SU-DHL-6 (cell line): ENCODE data around the gene CNN2.

ENCODE experiments used
- H2AFZ ChIP-seq: fragments of 200-600 bp; sonication (generic); 2 replicates; pipeline ENCODE4 v1.6.1; 2014; ENCODE audit warnings: low read depth, mild to moderate bottlenecking, moderate library complexity, mixed read lengths, antibody characterized with exemption, low read length; ENCODE audit not compliant: severe bottlenecking
- H3F3A ChIP-seq: fragments of 200-600 bp; shearing (Covaris generic); 2 replicates; pipeline ENCODE4 v1.6.0; 2016; ENCODE audit warnings: antibody characterized with exemption, mild to moderate bottlenecking; ENCODE audit not compliant: insufficient read depth
- H3K27ac ChIP-seq: fragments of 200-600 bp; sonication (generic); 2 replicates; pipeline ENCODE4 v1.5.1; 2016; ENCODE audit warnings: low read depth, mild to moderate bottlenecking, low read length, moderate library complexity, mixed read lengths
- H3K27me3 ChIP-seq: fragments of 200-600 bp; sonication (generic), shearing (Covaris generic); 2 replicates; pipeline ENCODE4 v1.6.0; 2014; ENCODE audit warnings: mild to moderate bottlenecking, low read length
- H3K36me3 ChIP-seq: fragments of 200-600 bp; sonication (generic); 2 replicates; pipeline ENCODE4 v1.6.1; 2014; ENCODE audit warnings: mild to moderate bottlenecking, low read length, mixed read lengths
- H3K4me2 ChIP-seq: fragments of 300-600, 200-600 bp; shearing (Covaris generic), sonication (generic); 2 replicates; pipeline ENCODE4 v1.6.0; 2014; ENCODE audit warnings: low read length, low read depth, mild to moderate bottlenecking; ENCODE audit not compliant: poor library complexity, severe bottlenecking
- H3K4me3 ChIP-seq: fragments of 200-600 bp; sonication (generic); 2 replicates; pipeline ENCODE4 v1.5.1; 2014; ENCODE audit warnings: antibody characterized with exemption, low read length, mild to moderate bottlenecking, mixed read lengths; ENCODE audit not compliant: insufficient read depth, poor library complexity, severe bottlenecking
- H3K79me2 ChIP-seq: fragments of 200-600 bp; sonication (generic); 2 replicates; pipeline ENCODE4 v1.6.1; 2014; ENCODE audit warnings: mild to moderate bottlenecking, low read length, moderate library complexity; ENCODE audit not compliant: insufficient read depth
- H3K9ac ChIP-seq: fragments of 200-600 bp; sonication (generic); 2 replicates; pipeline ENCODE4 v1.7.0; 2014; ENCODE audit warnings: mild to moderate bottlenecking, low read length
- H3K9me2 ChIP-seq: fragments of 200-600 bp; sonication (generic); replicated peaks from 2 replicates; pipeline ENCODE4 v1.6.1; 2014; ENCODE audit warnings: low read length; ENCODE audit not compliant: insufficient read depth
- H3K9me3 ChIP-seq: fragments of 200-600 bp; sonication (generic); 2 replicates; pipeline ENCODE4 v1.6.1; 2014; ENCODE audit warnings: low read length, mixed read lengths; ENCODE audit not compliant: insufficient read depth
- H4K20me1 ChIP-seq: fragments of 200-600 bp; sonication (generic); 2 replicates; pipeline ENCODE4 v1.6.1; 2014; ENCODE audit warnings: low read depth, mild to moderate bottlenecking, antibody characterized with exemption, low read length, moderate library complexity, mixed read lengths
- EZH2phosphoT487 ChIP-seq: fragments of 200-600 bp; sonication (generic), shearing (Covaris generic); conservative IDR thresholded peaks from 2 replicates; pipeline ENCODE4 v1.6.1; 2018; ENCODE audit warnings: mild to moderate bottlenecking, antibody characterized with exemption, low read length, moderate library complexity, mixed read lengths
- TF ChIP-seq, protein P1 (sequence below): fragments of 200-600 bp; sonication (generic); IDR thresholded peaks from one replicate; pipeline ENCODE4 v1.5.1; 2017; ENCODE audit warnings: antibody characterized with exemption, mild to moderate bottlenecking, low read length, moderate library complexity; ENCODE audit not compliant: insufficient read depth, poor library complexity, severe bottlenecking

The CNN2 gene

DNA sequence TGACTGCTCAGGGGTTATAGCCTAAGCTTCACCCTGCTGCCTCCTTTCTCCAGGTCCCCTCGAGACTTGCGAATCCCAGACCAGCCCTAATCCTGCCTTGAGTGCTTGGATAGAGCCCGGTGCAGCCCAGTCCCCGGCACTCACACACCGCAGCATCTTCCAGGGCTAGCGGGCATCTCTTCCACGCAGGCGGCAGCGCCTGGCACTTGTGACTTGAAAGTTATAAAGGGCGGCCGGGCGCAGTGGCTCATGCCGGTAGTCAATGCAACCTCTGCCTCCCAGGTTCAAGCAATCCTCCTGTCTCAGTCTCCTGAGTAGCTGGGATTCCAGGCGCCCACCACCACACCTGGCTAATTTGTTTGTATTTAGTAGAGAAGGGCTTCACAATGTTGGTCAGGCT lies 40.3 kb upstream of the CNN2 start:
- Histone ChIP-seq H3K79me2 (0 out of 2 replicates have a peak, but pooled peaks cover 6% of the 10 kb centered on the region), H3K4me2 (no peak overlapping the region), H2AFZ (no peak overlapping the region), H3K27ac (no peak overlapping the region), H3K9me3 (no peaks in the 10 kb centered on the region), H3K9me2 (no peaks in the 10 kb centered on the region), H3K9ac (no peak overlapping the region), H3K36me3 (no peaks in the 10 kb centered on the region), H4K20me1 (no peaks in the 10 kb centered on the region), H3K4me3 (no peak overlapping the region), H3K27me3 (no peaks in the 10 kb centered on the region), H3F3A (peaks cover 9% of the 10 kb centered on the region)
- TF ChIP-seq EZH2phosphoT487 = no peak
- TF ChIP-seq, protein P1, sequence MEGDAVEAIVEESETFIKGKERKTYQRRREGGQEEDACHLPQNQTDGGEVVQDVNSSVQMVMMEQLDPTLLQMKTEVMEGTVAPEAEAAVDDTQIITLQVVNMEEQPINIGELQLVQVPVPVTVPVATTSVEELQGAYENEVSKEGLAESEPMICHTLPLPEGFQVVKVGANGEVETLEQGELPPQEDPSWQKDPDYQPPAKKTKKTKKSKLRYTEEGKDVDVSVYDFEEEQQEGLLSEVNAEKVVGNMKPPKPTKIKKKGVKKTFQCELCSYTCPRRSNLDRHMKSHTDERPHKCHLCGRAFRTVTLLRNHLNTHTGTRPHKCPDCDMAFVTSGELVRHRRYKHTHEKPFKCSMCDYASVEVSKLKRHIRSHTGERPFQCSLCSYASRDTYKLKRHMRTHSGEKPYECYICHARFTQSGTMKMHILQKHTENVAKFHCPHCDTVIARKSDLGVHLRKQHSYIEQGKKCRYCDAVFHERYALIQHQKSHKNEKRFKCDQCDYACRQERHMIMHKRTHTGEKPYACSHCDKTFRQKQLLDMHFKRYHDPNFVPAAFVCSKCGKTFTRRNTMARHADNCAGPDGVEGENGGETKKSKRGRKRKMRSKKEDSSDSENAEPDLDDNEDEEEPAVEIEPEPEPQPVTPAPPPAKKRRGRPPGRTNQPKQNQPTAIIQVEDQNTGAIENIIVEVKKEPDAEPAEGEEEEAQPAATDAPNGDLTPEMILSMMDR = no peak

DNA sequence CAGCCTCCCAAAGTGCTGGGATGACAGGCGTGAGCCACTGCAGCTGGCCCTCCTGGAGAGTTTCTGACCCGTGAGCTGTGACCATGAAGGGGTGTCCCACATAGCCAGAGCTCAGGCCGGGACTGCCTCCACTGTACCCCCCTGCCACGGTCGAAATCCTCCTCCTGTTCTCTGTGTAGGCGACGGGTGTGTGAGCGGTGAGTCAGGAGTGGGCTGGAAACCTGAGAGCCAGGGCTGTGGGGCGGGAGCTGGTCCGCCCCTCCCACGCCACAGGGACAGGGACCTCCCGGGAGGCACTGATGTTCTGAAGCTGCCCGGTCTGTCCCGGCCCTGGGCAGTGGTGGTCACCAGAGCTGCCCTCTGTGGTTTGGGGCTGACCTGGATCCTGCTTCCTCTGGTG lies 38.3 kb upstream of the CNN2 start:
- Histone ChIP-seq H3K27ac (no peak overlapping the region), H3F3A (peaks cover 7% of the 10 kb centered on the region), H3K9me3 (no peaks in the 10 kb centered on the region), H3K9ac (no peak overlapping the region), H3K4me2 (no peak overlapping the region), H3K4me3 (no peak overlapping the region), H4K20me1 (no peaks in the 10 kb centered on the region), H3K27me3 (no peaks in the 10 kb centered on the region), H3K9me2 (no peaks in the 10 kb centered on the region), H3K36me3 (no peaks in the 10 kb centered on the region), H3K79me2 (0 out of 2 replicates have a peak, but pooled peaks cover 6% of the 10 kb centered on the region), H2AFZ (no peak overlapping the region)
- no peak for TF ChIP-seq EZH2phosphoT487
- TF ChIP-seq, protein P1 = no peak

DNA sequence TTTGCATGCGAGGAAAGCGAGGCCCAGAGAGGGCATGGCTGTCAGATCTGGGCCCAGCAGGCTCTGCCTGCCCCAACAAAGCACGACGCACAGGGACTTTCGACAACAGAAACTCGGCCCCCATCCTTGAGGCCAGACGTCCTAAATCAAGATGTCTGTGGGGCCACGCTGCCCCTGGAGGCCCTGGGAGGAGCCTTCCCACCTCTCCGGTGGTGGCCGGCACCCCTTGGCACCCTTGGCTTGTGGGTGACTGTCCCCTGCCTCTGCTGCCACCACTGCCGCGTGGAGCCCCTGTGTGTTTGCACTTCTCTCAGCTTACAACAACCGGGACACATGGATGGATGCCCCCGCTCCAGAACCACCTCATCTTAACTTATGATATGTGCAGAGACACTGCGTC lies 37.9 kb upstream of the CNN2 start:
- H3K4me2 ChIP-seq = no peak overlapping the region
- no peak overlapping the region for H2AFZ ChIP-seq
- no peaks in the 10 kb centered on the region for H4K20me1 ChIP-seq
- no peaks in the 10 kb centered on the region for H3K9me3 ChIP-seq
- H3K27me3 ChIP-seq = no peaks in the 10 kb centered on the region
- H3F3A ChIP-seq = peaks cover 3% of the 10 kb centered on the region
- no peak overlapping the region for H3K4me3 ChIP-seq
- H3K9ac ChIP-seq = no peak overlapping the region
- H3K36me3 ChIP-seq = no peaks in the 10 kb centered on the region
- 0 out of 2 replicates have a peak, but pooled peaks cover 6% of the 10 kb centered on the region for H3K79me2 ChIP-seq
- no peak overlapping the region for H3K27ac ChIP-seq
- TF ChIP-seq, protein P1 = no peak
- no peak for TF ChIP-seq EZH2phosphoT487
- no peaks in the 10 kb centered on the region for H3K9me2 ChIP-seq
